ENCODE measurements around the gene MAS1L.
"Not testable (repeated sequence)": the region's sequence is repeated elsewhere in the genome, so short reads cannot be mapped to it uniquely, and the experiment has no call there.

Gene MAS1L

GRCh38 chr6:29442719-29443118, 45.0 kb downstream of the MAS1L start:
- no peak for DNase-seq (ENCODE audit: extremely low spot score)
- TF ChIP-seq CTCF (IDR thresholded peaks at IDR 0.05; ENCODE audit: control extremely low read depth, extremely low read depth, low read depth, missing control alignments), result no peak
- ChIA-PET CTCF (no interaction called here), POLR2A (no interaction called here)

- no peak for DNase-seq (ENCODE audit: extremely low spot score)
- ChIA-PET CTCF (interaction anchor here (1.1 kb wide), 1 partner anchor 8 kb away, joined by 3 read pairs; no protein-coding TSS in a partner anchor), POLR2A (no interaction called here)
- TF ChIP-seq CTCF (IDR thresholded peaks at IDR 0.05; ENCODE audit: control extremely low read depth, extremely low read depth, low read depth, missing control alignments), result no peak
Measured at GRCh38 chr6:29439006-29439405, 48.8 kb downstream of the MAS1L start, which contains the start of gene OR10C1. OR10C1 (plus strand) TSS chr6:29439306; CDS start chr6:29440016, 710 bp downstream.

- POLR2A ChIA-PET; DNase-seq (ENCODE audit: extremely low spot score); CTCF ChIA-PET: not testable (repeated sequence)
Measured at GRCh38 chr6:29436730-29437129, 51.0 kb downstream of the MAS1L start.
